Measurements from ENCODE around the gene ERCC4.

ERCC4 gene

DNA sequence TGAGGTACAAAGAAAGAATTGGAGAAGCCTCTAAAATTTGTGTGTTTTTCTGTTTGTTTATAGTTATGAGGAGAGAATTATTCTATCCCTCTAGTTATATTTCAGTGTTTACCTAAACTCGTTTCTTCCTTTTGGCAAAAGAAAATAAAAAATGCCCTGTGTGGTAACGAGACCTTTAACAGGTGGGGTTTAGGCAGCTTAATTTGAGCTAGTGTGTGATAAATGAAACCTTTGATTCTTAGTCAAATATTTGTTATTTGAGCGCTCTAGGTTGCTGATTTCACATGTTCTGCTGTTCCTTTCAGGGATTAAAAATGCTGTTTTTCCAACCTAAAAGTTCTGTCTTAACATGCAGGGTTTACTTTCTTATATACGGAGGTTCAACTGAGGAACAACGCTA is 17.5 kb downstream of the ERCC4 start:
- DNase-seq: no peak
- Histone ChIP-seq H3K27me3 (no peaks in the 10 kb centered on the region), H3K27ac (no peak overlapping the region), H3K36me3 (peaks cover 14 to 49% (median 27%) of the 10 kb centered on the region in 3 donors), H3K4me3 (no peak overlapping the region), H3K9me3 (no peaks in the 10 kb centered on the region), H3K4me1 (peaks cover 0 to 9% (median 3%) of the 10 kb centered on the region in 4 donors)
- intact Hi-C loops (cut with DNase I; ENCODE audit: low total_unique reads): no loop called here
- no peak for TF ChIP-seq CTCF (IDR thresholded peaks at IDR 0.05)

DNA sequence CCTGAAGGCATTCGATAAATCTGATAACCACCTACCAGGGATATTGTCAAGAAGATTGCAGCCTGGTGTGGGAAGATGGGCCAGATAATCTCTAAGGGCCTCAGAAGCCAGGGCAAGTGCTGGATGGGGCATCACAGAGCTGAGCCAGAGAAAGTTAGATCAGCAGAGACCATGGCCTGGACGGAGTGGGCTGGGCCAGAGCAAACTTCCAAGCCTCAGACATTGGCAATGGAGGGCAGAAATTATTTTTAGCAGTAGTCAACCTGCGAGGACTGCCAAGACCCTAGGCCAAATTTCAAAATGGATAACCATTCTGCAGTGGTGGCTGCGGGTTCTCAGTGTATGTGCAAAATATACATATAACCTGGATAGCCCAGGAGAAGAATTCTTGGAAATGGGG is 18.5 kb downstream of the ERCC4 start:
- H3K27me3 ChIP-seq: no peaks in the 10 kb centered on the region
- no peaks in the 10 kb centered on the region for H3K9me3 ChIP-seq
- DNase-seq: no peak
- H3K36me3 ChIP-seq: peaks cover 14 to 53% (median 27%) of the 10 kb centered on the region in 3 donors
- no peak for TF ChIP-seq CTCF (IDR thresholded peaks at IDR 0.05)
- peaks cover 0 to 9% (median 3%) of the 10 kb centered on the region in 4 donors for H3K4me1 ChIP-seq
- no peak overlapping the region for H3K4me3 ChIP-seq
- intact Hi-C loops (cut with DNase I; ENCODE audit: low total_unique reads): no loop called here
- no peak overlapping the region for H3K27ac ChIP-seq

DNA sequence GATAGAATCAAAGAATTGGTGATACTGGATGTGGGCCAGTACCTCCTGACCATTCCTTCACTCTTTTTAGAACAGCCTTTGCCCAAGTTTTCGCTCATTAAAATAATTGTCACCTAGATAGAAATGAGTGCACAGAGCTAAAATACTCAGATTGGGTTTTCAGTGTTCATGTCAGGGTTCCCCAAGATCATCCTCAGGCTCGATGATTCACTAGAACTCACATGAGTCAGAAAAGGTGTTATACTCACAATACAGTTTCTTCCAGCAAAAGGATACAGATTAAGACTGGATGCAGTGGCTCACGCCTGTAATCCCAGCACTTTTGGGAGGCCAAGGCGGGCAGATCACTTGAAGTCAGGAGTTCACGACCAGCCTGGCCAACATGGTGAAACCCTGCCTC is 19.9 kb downstream of the ERCC4 start:
- Histone ChIP-seq H3K27me3 (no peaks in the 10 kb centered on the region), H3K36me3 (peaks cover 10 to 49% (median 27%) of the 10 kb centered on the region in 3 donors), H3K9me3 (no peaks in the 10 kb centered on the region), H3K4me3 (no peak overlapping the region), H3K4me1 (peaks cover 0 to 9% (median 3%) of the 10 kb centered on the region in 4 donors), H3K27ac (no peak overlapping the region)
- intact Hi-C loops (cut with DNase I; ENCODE audit: low total_unique reads): no loop called here
- DNase-seq: no peak
- TF ChIP-seq CTCF (IDR thresholded peaks at IDR 0.05): no peak

GRCh38 chr16:13940397-13940933 is 20.5 kb downstream of the ERCC4 start:
- H3K36me3 ChIP-seq: peaks cover 14 to 49% (median 27%) of the 10 kb centered on the region in 3 donors
- intact Hi-C loops (cut with DNase I; ENCODE audit: low total_unique reads): no loop called here
- H3K27me3 ChIP-seq: no peaks in the 10 kb centered on the region
- peaks cover 0 to 9% (median 3%) of the 10 kb centered on the region in 4 donors for H3K4me1 ChIP-seq
- H3K9me3 ChIP-seq: no peaks in the 10 kb centered on the region
- no peak for DNase-seq
- no peak for TF ChIP-seq CTCF (IDR thresholded peaks at IDR 0.05)
- no peak overlapping the region for H3K4me3 ChIP-seq
- H3K27ac ChIP-seq: no peak overlapping the region

GRCh38 chr16:13944816-13945215 is 24.9 kb downstream of the ERCC4 start:
- Histone ChIP-seq H3K36me3 (peaks cover 35 to 60% (median 40%) of the 10 kb centered on the region in 3 donors), H3K4me1 (no peaks in the 10 kb centered on the region), H3K9me3 (no peaks in the 10 kb centered on the region), H3K4me3 (no peak overlapping the region), H3K27ac (no peak overlapping the region), H3K27me3 (no peaks in the 10 kb centered on the region)
- TF ChIP-seq CTCF (IDR thresholded peaks at IDR 0.05): no peak
- DNase-seq: no peak
- intact Hi-C loops (cut with DNase I; ENCODE audit: low total_unique reads): no loop called here
